ENCODE measurements around the gene CAMK2N1.

DNA sequence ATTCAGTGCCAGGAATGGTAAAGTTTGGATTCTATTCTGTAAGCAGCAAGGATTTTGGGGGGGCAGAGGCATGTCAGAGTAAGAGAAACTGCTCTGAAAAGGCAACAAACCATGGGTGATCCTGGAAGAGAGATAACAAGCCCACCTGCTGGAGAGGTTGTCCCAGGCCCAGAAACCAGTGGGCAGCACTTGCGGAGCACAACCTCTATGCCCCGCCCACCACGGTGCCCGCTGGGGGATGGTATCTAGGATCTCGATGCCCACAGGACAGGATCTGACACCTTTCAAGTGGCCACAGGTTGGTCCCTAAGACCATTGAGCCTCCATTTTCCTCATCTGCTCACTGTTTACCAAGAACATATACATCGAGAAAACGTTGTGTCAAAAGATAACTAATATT, 42.2 kb upstream of the CAMK2N1 start:
- no peak for TF ChIP-seq CTCF (conservative IDR thresholded peaks at IDR 0.05; ENCODE audit: low read depth, low read length)
- no peak for TF ChIP-seq EZH2 (IDR thresholded peaks at IDR 0.05; ENCODE audit: borderline replicate concordance, low read depth, low read length, poor library complexity, severe bottlenecking)
